Mesendoderm (in vitro differentiated cells): ENCODE data around the gene SLC6A20.

ENCODE experiments used
- DNase-seq: peaks from one replicate; pipeline ENCODE4 v3.0.0; 2013
- H2AK5ac ChIP-seq: 2 replicates; pipeline ENCODE4 v1.6.1; 2013; ENCODE audit warnings: low read length, inconsistent platforms
- H2BK120ac ChIP-seq: 2 replicates; pipeline ENCODE4 v1.6.1; 2013; ENCODE audit warnings: low read depth, mild to moderate bottlenecking, low read length, moderate library complexity, mixed read lengths
- H2BK15ac ChIP-seq: replicated peaks from 2 replicates; pipeline ENCODE4 v1.6.1; 2013; ENCODE audit warnings: low read depth, mild to moderate bottlenecking, moderate library complexity
- H2BK5ac ChIP-seq: 2 replicates; pipeline ENCODE4 v1.6.1; 2013; ENCODE audit warnings: low read length, inconsistent platforms
- H3K18ac ChIP-seq: 2 replicates; pipeline ENCODE4 v1.6.1; 2013; ENCODE audit warnings: mild to moderate bottlenecking, low read length, mixed read lengths
- H3K23ac ChIP-seq: one replicate; pipeline ENCODE4 v1.6.1; 2013; ENCODE audit warnings: low read length
- H3K27ac ChIP-seq: 2 replicates; pipeline ENCODE4 v1.5.1; 2013; ENCODE audit warnings: low read depth, mild to moderate bottlenecking, inconsistent platforms, low read length, moderate library complexity
- H3K27me3 ChIP-seq: 2 replicates; pipeline ENCODE4 v1.6.1; 2013; ENCODE audit warnings: low read length, control low read depth, mild to moderate bottlenecking, inconsistent platforms; ENCODE audit not compliant: insufficient read depth, poor library complexity
- H3K36me3 ChIP-seq: 2 replicates; pipeline ENCODE4 v1.6.1; 2013; ENCODE audit warnings: low read length, inconsistent platforms; ENCODE audit not compliant: control insufficient read depth, insufficient read depth
- H3K4ac ChIP-seq: one replicate; pipeline ENCODE4 v1.6.1; 2013; ENCODE audit warnings: low read depth, mild to moderate bottlenecking, low read length, moderate library complexity
- H3K4me1 ChIP-seq: 2 replicates; pipeline ENCODE4 v1.6.1; 2013; ENCODE audit warnings: low read depth, low read length, inconsistent platforms; ENCODE audit not compliant: control insufficient read depth
- H3K4me2 ChIP-seq: 2 replicates; pipeline ENCODE4 v1.6.1; 2013; ENCODE audit warnings: low read length
- H3K4me3 ChIP-seq: 2 replicates; pipeline ENCODE4 v1.5.1; 2013; ENCODE audit warnings: mild to moderate bottlenecking, low read length
- H3K56ac ChIP-seq: one replicate; pipeline ENCODE4 v1.6.1; 2013; ENCODE audit warnings: low read length
- H3K79me1 ChIP-seq: 2 replicates; pipeline ENCODE4 v1.6.1; 2013; ENCODE audit warnings: low read length, inconsistent platforms
- H3K79me2 ChIP-seq: 2 replicates; pipeline ENCODE4 v1.6.1; 2013; ENCODE audit warnings: mild to moderate bottlenecking, low read length; ENCODE audit not compliant: control insufficient read depth, insufficient read depth
- H3K9ac ChIP-seq: 2 replicates; pipeline ENCODE4 v1.6.1; 2013; ENCODE audit warnings: low read length, inconsistent platforms
- H4K5ac ChIP-seq: one replicate; pipeline ENCODE4 v1.6.1; 2013; ENCODE audit warnings: low read length
- H4K8ac ChIP-seq: one replicate; pipeline ENCODE4 v1.6.1; 2013; ENCODE audit warnings: low read depth, mild to moderate bottlenecking, control low read depth, low read length, moderate library complexity
- WGBS: extraction: QIAGEN DNeasy Blood & Tissue Kit; methylation state at CpG from one replicate; pipeline ENCODE4 v1.1.7; 2013; ENCODE audit warnings: low lambda C conversion rate, missing lambda C conversion rate; ENCODE audit not compliant: insufficient coverage; ENCODE audit errors: extremely low coverage; 5-methylcytosine and 5-hydroxymethylcytosine counted together

The SLC6A20 gene

GRCh38 chr3:45765266-45765851, 31.0 kb downstream of the SLC6A20 start:
- DNase-seq, result no peak
- WGBS, result no CpG with 5 or more reads among the region's 9 CpGs
- Histone ChIP-seq H3K27me3 (no peaks in the 10 kb centered on the region), H4K5ac (no peak overlapping the region), H3K9ac (no peak overlapping the region), H2AK5ac (no peak overlapping the region), H3K4me2 (no peak overlapping the region), H2BK15ac (no peak overlapping the region), H3K4me1 (no peaks in the 10 kb centered on the region), H3K18ac (no peak overlapping the region), H3K79me1 (no peaks in the 10 kb centered on the region), H3K23ac (no peak overlapping the region), H3K79me2 (no peaks in the 10 kb centered on the region), H4K8ac (no peak overlapping the region), H3K56ac (no peak overlapping the region), H3K4ac (no peak overlapping the region), H2BK5ac (no peak overlapping the region), H2BK120ac (no peak overlapping the region), H3K36me3 (no peaks in the 10 kb centered on the region), H3K4me3 (no peak overlapping the region), H3K27ac (no peak overlapping the region)

GRCh38 chr3:45763303-45763675, 33.0 kb downstream of the SLC6A20 start:
- H4K5ac ChIP-seq, result no peak overlapping the region
- no peak overlapping the region for H2BK5ac ChIP-seq
- WGBS, result no CpG with 5 or more reads among the region's 5 CpGs

GRCh38 chr3:45762647-45763302, 33.6 kb downstream of the SLC6A20 start:
- no peak overlapping the region for H3K23ac ChIP-seq
- H3K79me2 ChIP-seq, result no peaks in the 10 kb centered on the region
- no peak overlapping the region for H3K18ac ChIP-seq
- H3K4me2 ChIP-seq, result no peak overlapping the region
- H2BK120ac ChIP-seq, result no peak overlapping the region
- no peak overlapping the region for H2AK5ac ChIP-seq
- no peaks in the 10 kb centered on the region for H3K27me3 ChIP-seq
- peak overlapping the region; percentile 3 for H3K56ac ChIP-seq
- H3K4me1 ChIP-seq, result no peaks in the 10 kb centered on the region
- no peaks in the 10 kb centered on the region for H3K36me3 ChIP-seq
- H3K27ac ChIP-seq, result no peak overlapping the region
- H2BK5ac ChIP-seq, result no peak overlapping the region
- no peak overlapping the region for H3K4ac ChIP-seq
- no peaks in the 10 kb centered on the region for H3K79me1 ChIP-seq
- WGBS, result no CpG with 5 or more reads among the region's 19 CpGs
- H4K8ac ChIP-seq, result no peak overlapping the region
- H3K9ac ChIP-seq, result no peak overlapping the region
- no peak overlapping the region for H3K4me3 ChIP-seq
- DNase-seq, result no peak
- no peak overlapping the region for H2BK15ac ChIP-seq
- no peak overlapping the region for H4K5ac ChIP-seq

More at GRCh38 chr3:45763303-45763675, 33.0 kb downstream of the SLC6A20 start:
- Histone ChIP-seq H3K56ac (no peak overlapping the region), H3K18ac (no peak overlapping the region), H3K4me2 (no peak overlapping the region), H3K79me2 (no peaks in the 10 kb centered on the region), H4K8ac (no peak overlapping the region), H3K4me1 (no peaks in the 10 kb centered on the region), H3K4ac (no peak overlapping the region), H3K9ac (no peak overlapping the region), H2AK5ac (no peak overlapping the region), H3K27ac (no peak overlapping the region), H3K4me3 (no peak overlapping the region), H3K23ac (no peak overlapping the region), H2BK15ac (no peak overlapping the region), H3K79me1 (no peaks in the 10 kb centered on the region), H2BK120ac (no peak overlapping the region), H3K27me3 (no peaks in the 10 kb centered on the region), H3K36me3 (no peaks in the 10 kb centered on the region)
- DNase-seq, result no peak

- WGBS, result no CpG with 5 or more reads among the region's 10 CpGs
Measured at GRCh38 chr3:45761831-45762230, 34.5 kb downstream of the SLC6A20 start.

GRCh38 chr3:45760878-45761711, 35.2 kb downstream of the SLC6A20 start:
- Histone ChIP-seq H4K5ac (no peak overlapping the region), H4K8ac (no peak overlapping the region), H2BK120ac (no peak overlapping the region), H2BK15ac (no peak overlapping the region), H3K79me2 (no peaks in the 10 kb centered on the region), H3K79me1 (no peaks in the 10 kb centered on the region), H2AK5ac (no peak overlapping the region), H3K4me3 (no peak overlapping the region), H3K56ac (no peak overlapping the region), H3K27me3 (no peaks in the 10 kb centered on the region), H3K4me2 (no peak overlapping the region), H3K4me1 (peaks cover 2% of the 10 kb centered on the region), H3K4ac (no peak overlapping the region), H3K18ac (no peak overlapping the region), H3K9ac (no peak overlapping the region), H3K27ac (no peak overlapping the region), H3K23ac (no peak overlapping the region), H2BK5ac (no peak overlapping the region), H3K36me3 (no peaks in the 10 kb centered on the region)
- DNase-seq, result peak; percentile 86
- no CpG with 5 or more reads among the region's 14 CpGs for WGBS

More at GRCh38 chr3:45761831-45762230, 34.5 kb downstream of the SLC6A20 start:
- no peak overlapping the region for H3K27ac ChIP-seq
- H3K79me1 ChIP-seq, result no peaks in the 10 kb centered on the region
- no peak overlapping the region for H4K5ac ChIP-seq
- H3K36me3 ChIP-seq, result no peaks in the 10 kb centered on the region
- no peak overlapping the region for H3K4ac ChIP-seq
- H3K23ac ChIP-seq, result no peak overlapping the region
- H2AK5ac ChIP-seq, result no peak overlapping the region
- no peak overlapping the region for H4K8ac ChIP-seq
- H3K4me1 ChIP-seq, result no peaks in the 10 kb centered on the region
- no peak overlapping the region for H3K56ac ChIP-seq
- H2BK5ac ChIP-seq, result no peak overlapping the region
- no peak overlapping the region for H3K4me2 ChIP-seq
- no peak overlapping the region for H2BK15ac ChIP-seq
- no peaks in the 10 kb centered on the region for H3K79me2 ChIP-seq
- no peak overlapping the region for H3K4me3 ChIP-seq
- H3K27me3 ChIP-seq, result no peaks in the 10 kb centered on the region
- DNase-seq, result no peak
- no peak overlapping the region for H3K18ac ChIP-seq
- no peak overlapping the region for H2BK120ac ChIP-seq
- H3K9ac ChIP-seq, result no peak overlapping the region
